ENCODE data around the gene NAV2. TPM values are rescaled to one million over a fixed set of nuclear protein-coding genes. Genes with fewer than 3 reads are reported as not detected.

The NAV2 gene
- total RNA-seq, 1 experiment from 2014 or later: 46.3 TPM

GRCh38 chr11:20078846-20079245 is 366.2 kb downstream of the NAV2 start:
- Histone ChIP-seq H3K4me1 (ENCODE audit: insufficient read depth, low read length) (no peaks in the 10 kb centered on the region), H3K23ac (ENCODE audit: insufficient read length, low read depth, low read length) (no peak overlapping the region), H4K91ac (ENCODE audit: insufficient read length, low read depth, low read length) (no peak overlapping the region), H4K8ac (replicated peaks; ENCODE audit: insufficient read length, low read depth, low read length) (no peak overlapping the region), H3K9ac (ENCODE audit: extremely low read depth, insufficient read length, low read length) (no peak overlapping the region), H3K14ac (ENCODE audit: insufficient read depth, low read length) (no peak overlapping the region), H3K27ac (ENCODE audit: insufficient read length, low read depth, low read length) (no peak overlapping the region), H2BK15ac (ENCODE audit: low read depth, low read length) (no peak overlapping the region), H3K4ac (ENCODE audit: low read depth, low read length) (no peak overlapping the region), H3K27me3 (ENCODE audit: insufficient read depth, low read length) (no peaks in the 10 kb centered on the region), H3K18ac (ENCODE audit: insufficient read length, low read depth, low read length) (no peak overlapping the region), H3K9me3 (ENCODE audit: control insufficient read depth, low read depth, low read length) (no peaks in the 10 kb centered on the region), H3K23me2 (ENCODE audit: insufficient read length, low read depth, low read length, poor library complexity, severe bottlenecking) (no peaks in the 10 kb centered on the region), H2BK20ac (ENCODE audit: low read depth, low read length, poor library complexity, severe bottlenecking) (no peak overlapping the region), H2BK12ac (ENCODE audit: insufficient read length, low read depth, low read length) (no peak overlapping the region), H3T11ph (ENCODE audit: low read length) (no peak overlapping the region), H3K79me2 (ENCODE audit: insufficient read depth, low read length) (no peaks in the 10 kb centered on the region), H3K79me1 (ENCODE audit: insufficient read depth, low read depth, low read length, poor library complexity, severe bottlenecking) (no peaks in the 10 kb centered on the region), H2BK5ac (ENCODE audit: insufficient read length, low read length) (no peak overlapping the region), H2BK120ac (ENCODE audit: low read depth, low read length, poor library complexity, severe bottlenecking) (no peak overlapping the region), H4K20me1 (ENCODE audit: control insufficient read depth, insufficient read depth, insufficient read length) (no peaks in the 10 kb centered on the region), H3K4me2 (ENCODE audit: insufficient read depth, insufficient read length, low read length) (no peak overlapping the region), H4K5ac (ENCODE audit: insufficient read length, low read depth, low read length) (no peak overlapping the region), H2AFZ (ENCODE audit: low read length) (no peak overlapping the region), H3K56ac (ENCODE audit: insufficient read length, low read depth, low read length) (no peak overlapping the region), H2AK5ac (ENCODE audit: insufficient read length, low read length) (no peak overlapping the region)
- Mint-ChIP-seq H3K9me3 (no peaks in the 10 kb centered on the region), H3K4me1 (peaks cover 8 to 15% of the 10 kb centered on the region in 2 experiments), H3K36me3 (ENCODE audit: insufficient read depth in 1 of 3, low read depth in 3 of 3) (peaks cover 56 to 83% (median 70%) of the 10 kb centered on the region in 3 experiments; a peak in 6 of 7 replicates), H3K4me3 (no peak overlapping the region), H3K27me3 (ENCODE audit: low read depth) (no peaks in the 10 kb centered on the region), H3K27ac (0 out of 7 replicates have a peak overlapping the region, but pooled peaks of 1 of the 3 experiments have one; percentile 20)
- no peak for DNase-seq
- no CpG with 5 or more reads among the region's 7 CpGs for WGBS (ENCODE audit: extremely low coverage, insufficient read length, low lambda C conversion rate)
- TF ChIP-seq, protein P1, sequence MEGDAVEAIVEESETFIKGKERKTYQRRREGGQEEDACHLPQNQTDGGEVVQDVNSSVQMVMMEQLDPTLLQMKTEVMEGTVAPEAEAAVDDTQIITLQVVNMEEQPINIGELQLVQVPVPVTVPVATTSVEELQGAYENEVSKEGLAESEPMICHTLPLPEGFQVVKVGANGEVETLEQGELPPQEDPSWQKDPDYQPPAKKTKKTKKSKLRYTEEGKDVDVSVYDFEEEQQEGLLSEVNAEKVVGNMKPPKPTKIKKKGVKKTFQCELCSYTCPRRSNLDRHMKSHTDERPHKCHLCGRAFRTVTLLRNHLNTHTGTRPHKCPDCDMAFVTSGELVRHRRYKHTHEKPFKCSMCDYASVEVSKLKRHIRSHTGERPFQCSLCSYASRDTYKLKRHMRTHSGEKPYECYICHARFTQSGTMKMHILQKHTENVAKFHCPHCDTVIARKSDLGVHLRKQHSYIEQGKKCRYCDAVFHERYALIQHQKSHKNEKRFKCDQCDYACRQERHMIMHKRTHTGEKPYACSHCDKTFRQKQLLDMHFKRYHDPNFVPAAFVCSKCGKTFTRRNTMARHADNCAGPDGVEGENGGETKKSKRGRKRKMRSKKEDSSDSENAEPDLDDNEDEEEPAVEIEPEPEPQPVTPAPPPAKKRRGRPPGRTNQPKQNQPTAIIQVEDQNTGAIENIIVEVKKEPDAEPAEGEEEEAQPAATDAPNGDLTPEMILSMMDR (conservative IDR thresholded peaks at IDR 0.05): no peak
